Fibroblast of villous mesenchyme (primary cell): Measurements from ENCODE around the gene COG7. TPM values are rescaled to one million over a fixed set of nuclear protein-coding genes. Genes with fewer than 3 reads are reported as not detected.
"Not testable (repeated sequence)": the region's sequence is repeated elsewhere in the genome, so short reads cannot be mapped to it uniquely, and the experiment has no call there.

Experiments
- DNase-seq: peaks from one replicate; pipeline ENCODE4 v3.0.0-alpha.2; 2010; ENCODE audit warnings: low read depth
- H3K4me3 ChIP-seq: 2 replicates; pipeline ENCODE4 v1.5.1; 2011; ENCODE audit warnings: low read depth, mild to moderate bottlenecking, low read length
- total RNA-seq: library from RNA; depleted of rRNA; stranded (reverse); fragments of >200 nt; gene quantifications from 2 replicates; pipeline ENCODE4 v1.2.3, GENCODE V29; 2012
- TF ChIP-seq, protein P1 (sequence below): IDR thresholded peaks from 2 replicates; pipeline ENCODE4 v1.5.1; 2012; ENCODE audit warnings: low read depth, mild to moderate bottlenecking, low read length; ENCODE audit not compliant: insufficient read depth

The COG7 gene
- total RNA-seq, 1 donor, result 29.4 TPM

DNA sequence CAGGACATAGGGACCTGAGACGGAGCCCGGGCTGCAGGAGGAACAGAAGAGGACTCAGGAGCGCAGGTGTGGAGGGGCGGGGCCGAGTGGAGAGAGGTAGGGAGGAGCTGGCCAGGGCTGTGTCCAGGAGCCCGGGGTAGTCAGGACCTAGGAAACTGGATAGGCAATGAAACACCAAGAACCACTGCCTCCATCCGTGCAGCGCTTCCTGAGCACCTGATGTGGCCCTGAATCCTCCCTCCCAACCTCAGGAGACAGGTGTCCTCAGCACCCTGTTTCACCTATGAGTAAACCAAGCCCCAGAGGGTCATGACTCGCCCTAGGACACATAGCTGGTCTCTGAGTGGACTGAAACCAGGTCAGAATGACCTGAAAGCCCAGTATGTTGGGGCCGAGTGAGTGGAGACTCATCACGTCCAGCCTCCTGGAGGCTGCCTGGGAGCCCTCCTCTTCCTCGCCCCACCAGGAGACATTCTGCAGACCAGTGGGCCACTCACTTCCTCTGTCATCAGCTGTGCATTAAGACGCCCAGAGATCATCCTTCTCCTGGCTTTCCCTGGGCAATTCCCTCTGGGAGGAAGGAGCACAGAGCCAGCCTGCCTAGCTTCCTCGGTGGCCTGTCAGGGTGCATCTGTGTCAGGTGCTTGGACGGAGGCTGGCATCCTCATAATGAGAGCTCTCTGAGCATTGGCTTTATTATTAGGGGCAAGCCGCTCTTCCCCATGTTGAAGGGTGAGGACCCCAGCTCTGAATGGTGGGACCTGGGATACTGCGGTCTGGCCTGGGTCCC is 78.1 kb downstream of the COG7 start:
- no peak overlapping the region for H3K4me3 ChIP-seq
- no peak for DNase-seq
- TF ChIP-seq, protein P1, sequence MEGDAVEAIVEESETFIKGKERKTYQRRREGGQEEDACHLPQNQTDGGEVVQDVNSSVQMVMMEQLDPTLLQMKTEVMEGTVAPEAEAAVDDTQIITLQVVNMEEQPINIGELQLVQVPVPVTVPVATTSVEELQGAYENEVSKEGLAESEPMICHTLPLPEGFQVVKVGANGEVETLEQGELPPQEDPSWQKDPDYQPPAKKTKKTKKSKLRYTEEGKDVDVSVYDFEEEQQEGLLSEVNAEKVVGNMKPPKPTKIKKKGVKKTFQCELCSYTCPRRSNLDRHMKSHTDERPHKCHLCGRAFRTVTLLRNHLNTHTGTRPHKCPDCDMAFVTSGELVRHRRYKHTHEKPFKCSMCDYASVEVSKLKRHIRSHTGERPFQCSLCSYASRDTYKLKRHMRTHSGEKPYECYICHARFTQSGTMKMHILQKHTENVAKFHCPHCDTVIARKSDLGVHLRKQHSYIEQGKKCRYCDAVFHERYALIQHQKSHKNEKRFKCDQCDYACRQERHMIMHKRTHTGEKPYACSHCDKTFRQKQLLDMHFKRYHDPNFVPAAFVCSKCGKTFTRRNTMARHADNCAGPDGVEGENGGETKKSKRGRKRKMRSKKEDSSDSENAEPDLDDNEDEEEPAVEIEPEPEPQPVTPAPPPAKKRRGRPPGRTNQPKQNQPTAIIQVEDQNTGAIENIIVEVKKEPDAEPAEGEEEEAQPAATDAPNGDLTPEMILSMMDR, result no peak

DNA sequence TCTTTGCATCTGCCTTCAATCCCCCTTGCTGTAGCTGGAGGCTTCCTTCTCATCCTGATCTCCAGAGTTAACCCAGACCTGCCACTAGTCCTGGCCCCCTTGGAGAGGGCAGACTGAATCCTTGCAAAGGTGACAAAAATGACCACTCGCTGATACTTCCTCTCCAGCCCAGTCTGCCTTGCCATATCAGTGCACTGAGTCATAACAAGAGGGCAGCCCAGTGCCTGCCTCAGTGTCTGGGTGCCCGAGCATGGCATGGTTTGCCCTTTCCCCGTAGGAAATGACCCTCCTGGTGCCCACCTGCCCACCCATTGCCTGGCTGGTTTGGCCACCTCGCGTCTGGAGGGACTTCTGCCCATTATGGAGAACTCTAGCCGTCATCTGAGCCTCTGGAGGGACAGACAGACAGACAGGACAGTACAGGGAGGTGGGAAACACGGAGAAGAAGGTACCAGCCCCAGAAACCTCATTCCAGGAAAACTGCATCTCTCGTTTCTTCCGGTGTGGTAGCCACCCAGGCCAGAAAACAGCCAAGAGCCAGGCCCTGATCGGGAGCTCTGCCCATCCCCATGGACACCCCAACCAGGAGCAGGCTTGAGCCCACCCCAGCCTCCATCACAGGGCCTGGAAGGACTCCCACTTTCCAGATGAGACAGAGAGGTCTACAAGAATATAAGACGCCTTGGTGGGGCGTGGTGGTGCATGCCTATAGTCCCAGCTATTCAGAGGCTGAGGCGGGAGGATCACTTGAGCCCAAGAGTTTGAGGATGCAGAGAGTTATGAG is 79.4 kb downstream of the COG7 start:
- no peak for DNase-seq
- TF ChIP-seq, protein P1, result no peak
- no peak overlapping the region for H3K4me3 ChIP-seq

DNA sequence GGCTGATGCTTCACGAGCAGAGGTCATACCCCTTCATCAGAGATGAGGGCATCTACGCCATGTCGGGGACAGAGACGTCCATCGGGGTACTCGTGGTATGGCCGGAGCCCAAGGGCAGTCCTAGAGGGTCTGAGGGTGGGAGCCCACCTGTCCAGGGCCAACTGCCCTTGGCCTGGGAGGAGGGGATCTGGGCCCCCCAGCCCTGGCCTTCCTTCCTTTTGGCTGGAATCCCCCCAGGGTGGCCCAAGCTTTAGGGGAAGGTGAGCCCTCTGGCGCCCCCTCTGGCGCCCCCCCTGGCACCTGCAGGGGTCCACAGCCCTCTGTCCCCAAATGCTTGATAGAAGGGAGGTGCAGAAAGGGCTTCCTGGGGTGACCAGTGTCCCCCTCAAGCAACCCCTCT is 81.6 kb downstream of the COG7 start:
- no peak overlapping the region for H3K4me3 ChIP-seq
- TF ChIP-seq, protein P1, result no peak
- DNase-seq, result no peak

DNA sequence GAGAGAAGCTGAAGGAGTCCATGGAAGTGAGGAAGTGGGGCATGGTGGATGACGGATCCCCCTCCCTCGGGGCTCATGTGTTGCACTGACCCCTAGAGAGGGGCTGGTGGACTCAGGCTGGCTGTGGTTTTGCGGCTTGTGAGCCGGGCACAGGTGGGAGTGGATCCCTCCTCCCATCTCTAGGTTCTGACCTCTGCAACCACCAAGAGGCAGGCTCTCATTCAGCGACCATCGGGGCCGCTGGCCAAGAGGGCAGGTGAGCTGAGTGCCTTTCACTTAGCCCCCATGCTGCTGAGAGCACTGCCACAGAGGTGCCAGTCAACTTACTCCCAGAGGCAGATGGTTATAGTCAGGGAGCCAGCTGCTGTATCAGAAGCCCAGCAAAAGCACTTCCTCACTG is 83.6 kb downstream of the COG7 start:
- H3K4me3 ChIP-seq, result no peak overlapping the region
- DNase-seq, result no peak
- TF ChIP-seq, protein P1, result no peak

DNA sequence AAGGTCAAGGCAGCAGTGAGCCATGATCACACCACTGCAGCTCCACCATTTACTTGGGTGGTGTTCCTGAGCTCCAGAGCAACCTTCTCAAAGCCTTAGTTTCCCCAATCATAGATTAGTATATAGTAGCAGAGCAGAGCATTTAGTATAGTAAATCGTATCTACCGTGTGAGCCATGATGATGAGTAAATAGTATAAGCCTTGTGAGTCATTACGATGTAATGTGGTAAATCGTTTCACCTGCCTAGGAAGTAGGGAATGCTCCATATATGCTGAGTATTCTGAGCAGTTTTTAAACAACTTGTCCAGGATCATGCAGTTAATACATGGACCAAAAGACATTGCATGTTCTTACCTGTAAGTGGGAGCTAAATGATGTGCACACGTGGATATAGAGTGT is 84.5 kb downstream of the COG7 start:
- no peak for DNase-seq
- no peak overlapping the region for H3K4me3 ChIP-seq
- TF ChIP-seq, protein P1, result no peak

DNA sequence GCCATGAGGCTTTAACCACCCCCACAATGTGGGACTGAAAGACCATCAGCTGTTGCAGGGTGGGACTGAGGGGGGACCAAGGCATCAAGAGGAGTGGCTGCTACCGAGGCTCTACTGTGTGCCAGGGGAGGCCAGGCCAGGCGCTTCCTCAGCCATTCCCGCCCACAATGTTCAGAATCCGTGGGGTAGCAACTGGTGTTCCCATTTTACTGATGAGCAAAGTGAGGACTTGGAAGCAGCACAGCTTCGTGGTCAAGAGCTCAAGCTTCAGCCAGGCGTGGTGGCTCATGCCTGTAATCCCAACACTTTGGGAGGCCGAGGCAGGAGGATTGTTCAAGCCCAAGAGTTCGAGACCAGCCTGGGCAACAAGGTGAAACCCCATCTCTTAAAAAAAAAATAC is 85.0 kb downstream of the COG7 start:
- no peak for DNase-seq
- TF ChIP-seq, protein P1, result no peak
- no peak overlapping the region for H3K4me3 ChIP-seq

DNA sequence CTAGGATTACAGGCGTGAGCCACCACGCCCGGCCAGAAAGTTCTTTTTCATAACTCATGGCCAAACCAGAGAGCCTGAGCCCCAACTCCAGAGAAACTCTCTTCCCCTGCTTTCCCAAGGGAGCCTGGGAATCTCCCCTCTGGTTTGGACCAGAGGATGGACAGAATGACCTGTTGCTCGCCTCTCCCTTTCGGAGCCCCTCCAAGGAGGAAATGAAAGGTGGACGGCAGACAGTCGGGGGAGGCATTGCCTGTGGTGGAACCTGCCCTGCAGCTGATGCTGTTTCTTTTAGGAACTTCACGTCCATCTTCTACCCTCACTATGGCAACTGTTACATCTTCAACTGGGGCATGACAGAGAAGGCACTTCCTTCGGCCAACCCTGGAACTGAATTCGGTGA is 85.4 kb downstream of the COG7 start:
- no peak overlapping the region for H3K4me3 ChIP-seq
- DNase-seq, result no peak
- TF ChIP-seq, protein P1, result no peak

DNA sequence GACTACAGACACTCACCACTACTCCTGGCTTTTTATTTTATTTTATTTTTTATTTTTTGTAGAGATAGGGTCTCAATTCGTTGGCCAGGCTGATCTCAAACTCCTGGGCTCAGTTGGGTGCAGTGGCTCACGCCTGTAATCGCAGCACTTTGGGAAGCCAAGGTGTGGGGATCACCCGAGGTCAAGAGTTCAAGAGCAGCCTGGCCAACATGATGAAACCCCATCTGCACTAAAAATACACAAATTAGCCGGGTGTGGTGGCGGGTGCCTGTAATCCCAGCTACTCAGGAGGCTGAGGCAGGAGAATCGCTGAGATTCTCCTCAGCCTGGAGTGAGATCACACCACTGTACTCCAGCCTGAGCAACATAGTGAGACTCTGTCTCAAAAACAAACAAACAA is 86.6 kb downstream of the COG7 start:
- H3K4me3 ChIP-seq, DNase-seq: not testable (repeated sequence)
